ENCODE results near the gene ABCC11.
"Not testable (repeated sequence)": the region's sequence is repeated elsewhere in the genome, so short reads cannot be mapped to it uniquely, and the experiment has no call there.

Gene ABCC11

GRCh38 chr16:48246066-48246465 lies 1.3 kb downstream of the ABCC11 start:
- DNase-seq (ENCODE audit: low spot score), result no peak

DNA sequence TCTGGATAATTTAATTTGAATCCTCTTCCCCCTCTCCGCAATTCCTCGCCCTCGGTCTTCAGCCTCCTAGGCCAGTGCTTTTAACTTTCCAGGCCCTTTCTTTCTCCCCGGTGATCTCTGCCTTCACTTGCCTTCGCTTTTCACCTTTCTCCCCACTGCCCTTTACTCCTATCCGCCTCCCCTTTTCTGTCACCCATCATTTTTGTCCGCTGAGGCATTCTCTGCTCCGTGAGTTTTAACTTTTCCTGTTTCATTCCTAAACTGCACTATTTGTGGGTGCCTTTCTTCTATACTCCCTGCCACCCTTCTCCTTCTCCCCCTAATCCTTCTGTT lies 2.5 kb downstream of the ABCC11 start:
- DNase-seq (ENCODE audit: low spot score), result no peak

DNA sequence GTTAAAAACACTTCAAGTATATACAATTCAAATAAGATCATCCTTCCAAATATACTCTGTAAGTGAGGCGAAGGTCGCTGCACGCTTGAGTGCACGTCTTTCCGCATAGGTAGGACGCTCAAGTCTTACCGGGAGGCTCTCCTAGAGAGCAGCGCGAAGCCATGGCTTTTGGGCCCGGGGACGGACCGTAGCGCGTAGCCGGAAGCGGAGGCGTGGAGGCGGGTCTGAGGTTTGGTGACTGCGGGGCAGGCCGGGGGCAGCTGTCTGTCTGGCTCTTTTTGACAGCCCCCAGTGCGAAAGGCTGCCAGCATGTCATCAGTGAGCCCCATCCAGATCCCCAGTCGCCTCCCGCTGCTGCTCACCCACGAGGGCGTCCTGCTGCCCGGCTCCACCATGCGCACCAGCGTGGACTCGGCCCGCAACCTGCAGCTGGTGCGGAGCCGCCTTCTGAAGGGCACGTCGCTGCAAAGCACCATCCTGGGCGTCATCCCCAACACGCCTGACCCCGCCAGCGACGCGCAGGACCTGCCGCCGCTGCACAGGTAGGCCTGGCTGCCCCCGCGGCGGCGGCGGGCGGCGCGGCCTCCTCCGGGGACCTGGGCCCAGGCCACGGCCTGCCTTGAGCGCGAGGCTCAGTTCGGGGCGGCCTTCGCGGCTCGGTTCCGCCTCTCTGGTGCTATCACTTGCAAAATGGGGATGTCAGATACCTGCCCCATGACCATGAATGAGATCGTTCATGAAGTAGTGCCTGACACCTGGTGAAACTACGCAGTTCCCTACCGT lies 3.1 kb downstream of the ABCC11 start, which contains the start of gene LONP2:
Gene LONP2 (plus strand): TSS at position 221 of the 783 bp plus-strand sequence. CDS start 89 bp downstream, at position 310.
- DNase-seq (ENCODE audit: low spot score), result peak; percentile 79

DNA sequence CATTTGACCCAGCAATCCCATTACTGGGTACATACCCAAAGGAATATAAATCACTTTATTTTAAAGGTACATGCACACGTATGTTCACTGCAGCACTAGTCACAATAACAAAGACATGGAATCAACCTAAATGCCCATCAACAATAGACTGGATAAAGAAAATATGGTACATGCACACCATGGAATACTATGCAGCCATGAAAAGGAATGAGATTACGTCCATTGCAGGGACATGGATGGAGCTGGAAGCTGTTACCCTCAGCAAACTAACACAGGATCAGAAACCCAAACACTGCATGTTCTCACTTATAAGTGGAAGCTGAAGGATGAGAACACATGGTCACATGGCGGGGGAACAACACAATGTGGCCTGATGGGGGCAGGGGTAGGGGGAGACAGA lies 7.2 kb downstream of the ABCC11 start:
- DNase-seq (ENCODE audit: low spot score), result not testable (repeated sequence)

DNA sequence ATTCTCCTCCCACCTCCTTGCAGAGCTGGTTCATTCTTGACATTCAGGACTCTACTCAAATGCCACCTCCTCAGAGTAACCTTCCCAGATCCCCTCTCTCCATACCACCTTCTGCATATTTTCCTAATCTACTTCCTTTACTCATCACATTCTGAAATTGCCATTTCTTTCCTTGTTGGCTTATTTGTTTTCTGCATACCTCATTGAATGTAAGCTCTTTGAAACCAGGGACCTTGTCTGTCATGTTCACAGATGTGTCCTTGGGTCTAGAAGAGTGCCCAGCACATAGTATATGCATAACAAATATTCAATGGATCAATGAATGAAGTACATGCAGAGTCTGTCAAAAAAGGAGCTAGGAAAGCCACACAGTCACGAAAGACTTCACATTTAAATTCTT lies 11.1 kb downstream of the ABCC11 start:
- DNase-seq (ENCODE audit: low spot score), result no peak

- no peak for DNase-seq (ENCODE audit: low spot score)
These were observed 11.7 kb downstream of the ABCC11 start for GRCh38 chr16:48235556-48236136.

GRCh38 chr16:48235058-48235555 lies 12.2 kb downstream of the ABCC11 start:
- DNase-seq (ENCODE audit: low spot score), result no peak

GRCh38 chr16:48234630-48235029 lies 12.7 kb downstream of the ABCC11 start:
- no peak for DNase-seq (ENCODE audit: low spot score)

DNA sequence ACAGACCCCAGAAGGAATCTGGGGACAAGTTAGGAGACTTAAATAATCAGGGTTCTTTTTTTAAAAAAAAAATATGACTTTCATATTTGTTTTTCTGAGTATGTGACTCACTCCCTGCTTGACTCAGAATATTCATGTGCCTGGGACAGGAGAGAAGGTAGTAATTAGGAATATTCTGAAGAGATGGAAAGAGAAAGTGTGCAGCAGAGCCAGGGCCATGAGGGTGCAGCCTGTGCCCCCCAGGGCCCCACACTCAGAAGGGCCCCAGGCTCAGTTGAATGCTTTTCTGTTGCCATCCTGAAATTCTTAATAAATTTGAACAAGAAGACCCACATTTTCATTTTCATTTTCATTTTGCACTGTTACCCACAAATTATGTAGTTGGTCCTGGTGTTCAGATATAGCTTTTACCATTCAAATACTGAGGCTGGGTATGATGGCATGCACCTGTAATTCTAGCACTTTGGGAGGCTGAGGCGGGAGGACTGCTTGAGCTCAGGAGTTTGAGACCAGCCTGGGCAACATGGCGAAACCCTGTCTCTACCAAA lies 14.8 kb downstream of the ABCC11 start:
- DNase-seq (ENCODE audit: low spot score), result no peak

DNA sequence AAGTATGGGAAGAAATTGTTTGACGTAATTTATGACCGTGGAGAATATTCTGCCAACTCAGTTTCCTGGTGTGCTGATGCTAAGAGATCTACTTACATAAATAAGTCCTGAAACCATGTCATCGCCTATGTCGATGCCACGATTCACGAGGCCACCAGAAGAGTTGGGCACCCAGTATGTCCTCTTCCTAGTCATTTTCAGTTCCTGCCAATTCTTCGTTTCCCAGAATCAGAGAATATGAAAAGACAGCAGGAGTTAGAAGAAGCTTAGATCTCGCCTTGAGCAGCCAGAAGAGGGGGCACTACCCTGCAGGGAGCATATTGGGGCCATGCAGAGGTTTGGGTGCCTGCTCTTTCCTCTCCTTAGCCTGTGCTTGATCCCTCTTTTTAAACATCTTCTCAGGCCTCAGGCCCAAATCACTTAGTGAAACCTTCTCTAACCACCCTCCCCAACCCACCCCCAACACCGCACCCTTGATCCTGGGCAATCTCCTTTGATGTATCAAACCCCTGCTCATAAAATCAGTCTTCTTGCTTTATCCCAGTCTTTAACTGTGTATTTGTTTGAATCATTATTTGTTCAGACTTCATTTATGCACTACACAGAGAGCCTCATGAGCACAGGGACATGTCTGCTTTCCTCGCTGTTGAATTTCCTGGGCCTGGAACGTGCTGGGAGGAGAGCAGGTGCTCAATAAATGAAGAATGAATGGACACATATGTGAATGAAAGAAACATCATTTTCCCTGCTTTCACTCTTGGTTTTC lies 15.4 kb downstream of the ABCC11 start:
- DNase-seq (ENCODE audit: low spot score), result no peak

- no peak for DNase-seq (ENCODE audit: low spot score)
These were observed 21.9 kb downstream of the ABCC11 start for GRCh38 chr16:48225456-48225855.

GRCh38 chr16:48223490-48223889 lies 23.8 kb downstream of the ABCC11 start:
- no peak for DNase-seq (ENCODE audit: low spot score)

DNA sequence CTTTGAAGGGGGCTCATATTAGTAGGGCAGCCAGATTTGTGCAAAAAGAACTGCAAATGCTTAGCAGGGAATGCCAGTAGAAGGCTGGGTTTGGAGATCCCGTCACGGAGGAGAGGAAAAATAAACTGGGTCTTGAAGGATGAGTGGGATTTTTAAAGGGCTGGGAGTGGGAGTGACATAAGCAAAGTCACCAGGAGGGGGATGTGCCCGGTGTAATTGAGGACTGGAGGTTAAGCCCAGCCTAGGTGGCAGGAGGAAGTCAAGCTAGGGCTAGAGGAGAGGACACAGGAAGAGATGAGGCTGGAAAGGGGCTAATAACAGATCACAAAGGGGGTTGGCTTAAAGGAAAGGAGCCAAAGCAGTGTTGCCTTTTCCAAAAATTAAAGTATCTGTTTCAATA lies 26.4 kb downstream of the ABCC11 start:
- no peak for DNase-seq (ENCODE audit: low spot score)

DNA sequence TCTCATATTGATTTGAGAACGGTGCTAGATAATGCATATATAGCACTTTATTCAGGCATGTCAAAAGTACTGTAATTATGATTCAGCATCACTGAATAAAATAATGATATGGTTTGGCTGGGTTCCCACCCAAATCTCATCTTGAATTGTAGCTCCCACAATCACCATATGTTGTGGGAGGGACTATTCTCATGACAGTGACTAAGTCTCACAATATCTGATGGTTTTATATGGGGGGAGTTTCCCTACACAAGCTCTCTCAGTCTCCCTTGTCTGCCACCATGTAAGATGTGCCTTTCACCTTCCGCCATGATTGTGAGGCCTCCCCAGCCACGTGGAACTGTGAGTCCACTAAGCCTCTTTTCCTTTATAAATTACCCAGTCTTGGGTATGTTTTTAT lies 28.9 kb downstream of the ABCC11 start:
- no peak for DNase-seq (ENCODE audit: low spot score)

- DNase-seq (ENCODE audit: low spot score), result no peak
These were observed 29.6 kb downstream of the ABCC11 start for GRCh38 chr16:48217708-48218107.

GRCh38 chr16:48215738-48216137 lies 31.6 kb downstream of the ABCC11 start:
- no peak for DNase-seq (ENCODE audit: low spot score)

- DNase-seq (ENCODE audit: low spot score), result no peak
These were observed 35.3 kb downstream of the ABCC11 start for GRCh38 chr16:48212033-48212432.

DNA sequence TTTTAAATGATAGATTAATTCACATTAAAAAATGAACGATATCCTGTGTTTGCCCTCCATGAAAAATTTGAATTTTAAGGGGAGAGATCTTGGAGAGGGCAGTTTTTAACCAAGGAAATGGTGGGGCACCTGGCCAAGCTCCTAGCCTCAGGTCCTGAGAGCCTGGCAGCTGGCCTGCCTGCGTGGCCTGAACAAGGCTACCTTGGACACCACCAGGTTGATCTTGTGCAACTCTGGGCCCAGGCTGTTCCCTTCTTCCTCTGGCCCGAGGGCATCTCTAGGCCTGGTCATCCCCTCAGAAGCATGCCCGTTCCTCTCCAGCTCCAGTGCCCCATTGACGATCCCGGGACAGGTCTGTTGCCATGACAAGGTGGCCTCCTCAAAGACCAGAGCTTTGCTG lies 36.6 kb downstream of the ABCC11 start:
- no peak for DNase-seq (ENCODE audit: low spot score)

DNA sequence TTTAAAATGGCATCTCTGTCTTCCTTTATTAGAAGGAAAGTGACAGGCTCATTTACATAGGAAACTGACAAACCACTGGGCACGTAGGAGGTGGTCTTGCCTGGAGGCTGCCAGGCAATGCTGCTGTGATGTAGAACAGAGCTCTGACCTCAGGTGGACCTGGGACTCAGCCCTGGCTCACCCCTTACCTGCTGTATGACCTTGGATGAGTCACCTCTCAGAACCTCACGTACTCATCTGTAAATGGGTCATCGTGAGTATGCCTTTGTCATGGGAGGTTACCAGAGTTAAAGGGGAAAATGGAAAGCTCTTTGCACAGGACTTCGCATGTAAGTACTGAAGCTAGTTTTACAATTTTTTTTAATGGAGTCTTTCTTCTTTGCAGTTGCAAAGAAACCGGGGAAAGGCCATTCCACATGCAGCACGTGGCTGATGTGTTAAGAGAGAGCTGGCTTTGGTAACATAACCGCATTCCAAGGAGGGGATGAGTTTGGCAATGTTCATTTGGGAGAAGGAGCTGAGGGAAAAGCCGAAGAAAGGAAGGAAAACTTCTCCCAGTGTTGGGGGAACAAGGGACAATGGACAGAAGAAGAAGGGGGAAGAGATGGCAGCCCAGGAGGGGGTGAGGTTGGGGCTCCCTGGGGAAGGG lies 40.6 kb downstream of the ABCC11 start:
- DNase-seq (ENCODE audit: low spot score), result no peak

DNA sequence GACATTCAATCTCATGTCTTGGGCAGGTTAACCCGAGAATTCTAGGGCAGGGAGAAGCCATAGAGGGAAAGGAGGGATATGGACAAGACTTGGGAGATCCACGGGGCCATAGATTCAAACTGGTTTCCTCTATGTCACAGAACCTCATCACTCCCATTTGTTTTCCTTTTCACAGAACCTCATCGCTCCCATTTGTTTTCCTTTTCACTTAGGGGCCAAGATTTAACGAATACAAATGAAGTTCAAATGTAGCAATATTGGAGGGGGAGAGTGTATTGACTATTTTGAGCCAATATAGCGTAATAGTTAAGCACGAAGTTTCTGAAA lies 42.6 kb downstream of the ABCC11 start:
- no peak for DNase-seq (ENCODE audit: low spot score)

DNA sequence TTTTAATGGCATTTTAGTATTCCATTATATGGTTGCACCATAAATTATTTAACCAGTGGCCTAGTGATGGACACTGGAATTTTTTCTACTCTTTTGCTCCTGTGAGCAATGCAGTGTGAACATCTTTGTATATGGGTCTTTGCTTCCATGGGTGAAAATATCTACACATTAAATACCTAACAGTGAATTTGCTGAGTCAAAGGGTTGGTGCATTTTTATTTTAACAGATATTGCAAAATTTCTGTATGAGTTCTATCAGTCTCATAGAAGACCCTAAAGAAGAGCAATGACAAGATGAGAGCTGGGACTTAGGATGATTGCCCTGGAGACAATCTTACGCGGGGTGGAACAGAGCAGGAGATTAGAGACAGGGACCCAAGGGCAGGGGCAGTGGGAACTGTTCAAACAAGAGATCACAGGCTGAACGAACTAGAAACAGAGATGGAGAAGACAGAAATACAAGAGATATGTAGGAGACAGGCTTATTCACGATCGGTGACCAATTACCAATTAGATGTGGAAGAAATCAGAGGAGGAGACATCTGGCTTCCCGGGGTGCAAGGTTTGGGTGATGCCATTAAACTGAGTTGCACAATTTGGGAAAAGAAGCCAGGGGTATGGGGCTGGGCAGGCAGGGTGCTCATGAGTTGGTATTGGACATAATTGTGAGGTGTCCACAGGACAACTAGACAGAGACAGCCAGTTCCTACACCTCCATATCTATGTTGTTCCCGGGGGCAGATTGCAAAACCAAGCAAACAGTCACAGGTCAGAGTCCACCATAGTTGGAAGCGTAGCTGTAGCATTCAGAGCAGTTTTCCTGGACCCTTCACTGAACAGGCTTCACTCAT lies 43.1 kb downstream of the ABCC11 start:
- DNase-seq (ENCODE audit: low spot score), result no peak
